ENCODE data around the gene TRMT11. TPM values are rescaled to one million over a fixed set of nuclear protein-coding genes. Genes with fewer than 3 reads are reported as not detected.

TRMT11 gene
- total and polyA plus RNA-seq, 10 of the 15 experiments (the other 5 are each of a cell fraction or from before 2014, with no cell fraction given) = 34.0 to 81.1 (median 43.7) TPM

DNA sequence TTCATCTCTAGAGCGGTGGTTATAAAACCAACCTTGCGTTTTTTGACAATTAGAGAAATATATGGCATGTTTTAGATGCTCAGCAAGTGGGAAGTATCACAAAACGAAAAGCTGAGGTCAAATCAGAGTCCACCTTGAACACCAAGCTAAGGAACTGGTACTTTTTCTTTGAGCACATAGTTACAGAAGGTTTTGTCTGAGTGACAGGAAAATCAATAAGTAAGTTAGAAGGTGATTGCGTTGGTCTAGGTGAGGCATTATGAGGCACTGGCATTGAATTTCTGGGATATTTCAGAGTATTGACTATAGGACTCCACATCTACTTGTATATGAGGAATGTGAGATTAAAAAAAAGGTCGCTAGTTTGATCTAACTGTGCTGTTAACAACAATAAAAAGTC lies 30.4 kb upstream of the TRMT11 start:
- FAIRE-seq (no peak), ATAC-seq (no peak), DNase-seq (ENCODE audit: low read depth, low spot score) (no peak)
- 29% methylated on average over 5 of the region's 5 CpGs for WGBS (ENCODE audit: insufficient coverage, insufficient replicate concordance, low lambda C conversion rate, missing lambda C conversion rate)
- Histone ChIP-seq H2AFZ (ENCODE audit: control insufficient read depth, low read depth, low read length) (peak overlapping the region; percentile 49), H3K4me1 (ENCODE audit: control insufficient read depth, insufficient read depth, low read length) (peaks cover 7% of the 10 kb centered on the region), H3K27ac (ENCODE audit: control insufficient read depth, insufficient read depth) (0 out of 2 replicates have a peak overlapping the region, but pooled peaks have one; percentile 15), H4K20me1 (ENCODE audit: control insufficient read depth, insufficient read depth) (no peaks in the 10 kb centered on the region), H3K79me2 (ENCODE audit: control insufficient read depth, insufficient read depth, low read length) (peaks cover 17% of the 10 kb centered on the region), H3K4me3 (0 out of 2 replicates have a peak overlapping the region, but pooled peaks have one; percentile 82), H3K9ac (ENCODE audit: control insufficient read depth, insufficient read depth, low read length) (peak overlapping the region; percentile 20; the same call in 1 of the 2 replicates), H3K36me3 (ENCODE audit: control insufficient read depth in 2 of 2, insufficient read depth in 2 of 2, low read length in 1 of 2) (no peaks in the 10 kb centered on the region), H3K9me3 (replicated peaks; ENCODE audit: control insufficient read depth, insufficient read depth, low read length) (no peaks in the 10 kb centered on the region), H3K27me3 (replicated peaks in 1 of 2; ENCODE audit: control insufficient read depth in 2 of 2, insufficient read depth in 2 of 2, low read length in 1 of 2) (no peaks in the 10 kb centered on the region), H3K4me2 (ENCODE audit: control insufficient read depth, insufficient read depth) (peak overlapping the region; percentile 70)
- TSS peak; percentile 97 for BruUV-seq (replicated peaks)
- ChIA-PET CTCF (interaction anchor here (0.6 to 15.3 kb wide), 41 partner anchors 8 to 676 kb away, joined by 3 to 505 read pairs (median 6); partner anchors contain the start of genes NCOA7 and TRMT11), RAD21 (ENCODE audit: unreplicated experiment) (interaction anchor here (0.6 to 6.2 kb wide), 30 partner anchors 8 to 203 kb away, joined by 3 to 91 read pairs (median 5); partner anchors contain the start of genes NCOA7 and TRMT11), POLR2A (interaction anchor here (0.7 to 3.7 kb wide), 7 partner anchors 30 to 174 kb away, joined by 3 to 17 read pairs (median 8); partner anchors contain the start of genes NCOA7 and TRMT11), SMC1A (ENCODE audit: uncharacterized antibody, unreplicated experiment) (interaction anchor here (0.6 to 9.8 kb wide), 29 partner anchors 8 to 640 kb away, joined by 3 to 179 read pairs (median 5); partner anchors contain the start of genes NCOA7 and TRMT11)
- in situ Hi-C loops (cut with MboI) = loop anchor here (5.0 kb wide), 1 partner anchor 169 kb away; no protein-coding TSS in a partner anchor
- TF ChIP-seq, protein P1, sequence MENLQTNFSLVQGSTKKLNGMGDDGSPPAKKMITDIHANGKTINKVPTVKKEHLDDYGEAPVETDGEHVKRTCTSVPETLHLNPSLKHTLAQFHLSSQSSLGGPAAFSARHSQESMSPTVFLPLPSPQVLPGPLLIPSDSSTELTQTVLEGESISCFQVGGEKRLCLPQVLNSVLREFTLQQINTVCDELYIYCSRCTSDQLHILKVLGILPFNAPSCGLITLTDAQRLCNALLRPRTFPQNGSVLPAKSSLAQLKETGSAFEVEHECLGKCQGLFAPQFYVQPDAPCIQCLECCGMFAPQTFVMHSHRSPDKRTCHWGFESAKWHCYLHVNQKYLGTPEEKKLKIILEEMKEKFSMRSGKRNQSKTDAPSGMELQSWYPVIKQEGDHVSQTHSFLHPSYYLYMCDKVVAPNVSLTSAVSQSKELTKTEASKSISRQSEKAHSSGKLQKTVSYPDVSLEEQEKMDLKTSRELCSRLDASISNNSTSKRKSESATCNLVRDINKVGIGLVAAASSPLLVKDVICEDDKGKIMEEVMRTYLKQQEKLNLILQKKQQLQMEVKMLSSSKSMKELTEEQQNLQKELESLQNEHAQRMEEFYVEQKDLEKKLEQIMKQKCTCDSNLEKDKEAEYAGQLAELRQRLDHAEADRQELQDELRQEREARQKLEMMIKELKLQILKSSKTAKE (IDR thresholded peaks at IDR 0.05; ENCODE audit: low read depth, poor library complexity, severe bottlenecking) = no peak
- TF ChIP-seq YY1 (IDR thresholded peaks at IDR 0.05; ENCODE audit: low read depth, low read length) (no peak), SMC3 (IDR thresholded peaks at IDR 0.05; ENCODE audit: borderline replicate concordance, low read length) (no peak), TCF7 (IDR thresholded peaks at IDR 0.05; ENCODE audit: borderline replicate concordance) (no peak), NFYB (IDR thresholded peaks at IDR 0.05; ENCODE audit: insufficient read depth, low read depth, low read length) (no peak), ZNF24 (IDR thresholded peaks at IDR 0.05) (no peak), SMAD5 (IDR thresholded peaks at IDR 0.05; ENCODE audit: low read depth) (no peak)
- intact Hi-C loops (cut with micrococcal nuclease; ENCODE audit: unreplicated experiment) = loop anchor here (1.0 to 5.0 kb wide), 5 partner anchors 50 to 644 kb away; partner anchors contain the start of gene NCOA7
